ENCODE results near the gene RPL19.
"Not testable (repeated sequence)": the region's sequence is repeated elsewhere in the genome, so short reads cannot be mapped to it uniquely, and the experiment has no call there.

Gene RPL19

GRCh38 chr17:39200070-39200879 is at the start of gene RPL19:
Gene RPL19, plus strand, starts transcription at chr17:39200283. Its CDS starts 62 bp downstream, at chr17:39200345.
- DNase-seq (ENCODE audit: low spot score) (peak; percentile 87), FAIRE-seq (no peak)

DNA sequence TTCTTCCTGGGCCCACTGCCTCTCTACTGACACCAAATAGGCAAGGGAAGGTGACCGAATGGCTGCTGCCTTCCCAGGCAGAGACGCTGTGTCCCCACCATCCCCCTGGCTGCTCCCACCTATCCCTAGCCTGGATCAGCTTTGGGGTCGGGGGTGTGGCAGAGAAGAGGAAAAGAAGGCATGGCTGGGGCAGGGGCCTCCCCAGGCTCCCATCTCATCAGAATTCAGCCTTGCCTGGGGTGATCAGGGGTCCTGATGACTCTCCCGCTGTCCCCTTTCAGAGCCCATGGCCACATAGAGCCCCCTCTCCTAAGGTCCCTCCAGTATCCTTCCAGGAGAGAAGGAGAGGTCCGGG is 49.3 kb upstream of the RPL19 start:
- DNase-seq (ENCODE audit: low spot score) (no peak), FAIRE-seq (no peak)

DNA sequence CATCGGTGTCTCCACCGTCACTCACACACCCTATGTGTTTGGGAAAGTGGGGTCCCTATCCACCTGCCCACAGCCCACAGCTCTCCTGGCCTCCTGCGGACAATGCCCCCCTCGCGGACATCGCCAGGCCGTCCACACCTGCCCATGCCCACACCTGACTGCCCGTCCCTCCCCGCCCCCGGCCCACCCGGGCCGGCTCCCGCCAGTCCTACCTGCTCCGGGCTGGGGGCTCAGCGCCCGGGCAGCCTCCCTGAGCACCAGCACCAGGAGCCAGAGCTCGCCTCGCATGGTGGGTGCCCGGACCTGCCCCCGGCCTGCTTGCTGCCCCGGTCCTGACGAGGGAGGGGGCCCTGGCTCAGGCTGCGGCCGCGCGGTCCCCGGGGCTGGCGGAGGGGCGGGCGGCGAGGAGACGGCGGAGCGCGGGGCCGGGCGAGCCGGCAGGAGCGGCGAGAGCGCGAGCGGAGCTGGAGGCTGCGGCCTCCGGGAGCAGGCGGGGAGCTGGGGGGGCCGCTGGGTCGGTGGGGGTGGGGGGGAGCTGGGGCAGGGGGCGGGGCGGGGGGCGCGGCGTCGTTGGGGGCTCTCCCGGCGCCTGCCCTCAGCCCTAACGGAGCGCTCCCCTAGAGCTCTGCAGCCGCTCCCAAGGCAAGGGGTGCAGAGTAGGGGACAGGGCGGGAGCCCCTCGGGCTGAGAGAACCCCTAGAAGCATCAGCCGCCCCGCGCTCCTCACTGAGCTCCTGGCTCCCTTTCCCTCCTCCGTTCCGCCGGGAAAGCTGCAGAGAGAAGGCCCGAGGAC is 48.7 kb upstream of the RPL19 start, which contains the start of gene PLXDC1:
PLXDC1 (minus strand) TSS at position 488 of the 793 bp plus-strand sequence; CDS start at position 288, 200 bp downstream.
- DNase-seq (ENCODE audit: low spot score), result no peak
- no peak for FAIRE-seq

GRCh38 chr17:39151943-39152818 is 47.9 kb upstream of the RPL19 start:
- DNase-seq (ENCODE audit: low spot score) (peak; percentile 64), FAIRE-seq (no peak)

DNA sequence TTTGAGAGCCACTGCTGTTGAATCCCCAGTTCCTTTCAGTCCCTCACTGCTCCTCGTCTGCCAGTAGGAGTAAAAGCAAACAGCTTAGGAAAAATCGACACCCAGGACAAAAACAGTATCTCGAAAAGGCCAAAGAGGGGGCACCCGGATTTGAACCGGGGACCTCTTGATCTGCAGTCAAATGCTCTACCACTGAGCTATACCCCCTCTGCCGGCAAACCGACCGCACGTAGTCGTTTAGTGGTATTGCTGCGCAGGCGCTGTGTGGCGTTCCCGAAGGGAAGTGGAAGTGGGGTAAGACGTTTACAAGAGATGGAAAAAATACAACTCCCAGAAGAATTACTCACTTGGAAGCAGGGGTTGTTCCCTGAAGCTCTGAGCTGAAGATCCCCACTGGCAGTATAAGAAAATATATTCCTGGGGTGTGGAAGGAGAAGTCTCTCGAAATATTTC is 46.5 kb upstream of the RPL19 start:
- FAIRE-seq (no peak), DNase-seq (ENCODE audit: low spot score) (peak; percentile 76)

DNA sequence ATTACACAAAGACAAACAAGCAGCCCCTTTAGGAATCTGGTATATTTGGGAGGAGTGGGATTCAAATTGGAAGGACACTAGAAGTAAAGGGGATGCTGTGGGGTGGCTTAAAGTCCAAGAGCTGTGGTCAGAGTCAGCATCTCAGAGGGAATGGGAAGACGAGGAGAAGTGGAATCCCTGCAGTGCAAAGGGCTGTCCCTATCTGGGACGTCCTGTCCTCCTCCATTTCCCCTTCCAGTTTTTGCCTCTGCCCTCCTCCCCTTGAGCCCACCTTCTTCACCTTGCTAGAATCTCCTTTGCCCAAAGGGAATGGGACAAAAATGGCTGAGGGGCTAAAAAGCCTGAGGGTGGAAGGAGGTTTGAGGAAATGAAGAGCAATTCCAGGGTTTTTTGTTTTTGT is 44.4 kb upstream of the RPL19 start:
- DNase-seq (ENCODE audit: low spot score), result no peak
- FAIRE-seq, result no peak

DNA sequence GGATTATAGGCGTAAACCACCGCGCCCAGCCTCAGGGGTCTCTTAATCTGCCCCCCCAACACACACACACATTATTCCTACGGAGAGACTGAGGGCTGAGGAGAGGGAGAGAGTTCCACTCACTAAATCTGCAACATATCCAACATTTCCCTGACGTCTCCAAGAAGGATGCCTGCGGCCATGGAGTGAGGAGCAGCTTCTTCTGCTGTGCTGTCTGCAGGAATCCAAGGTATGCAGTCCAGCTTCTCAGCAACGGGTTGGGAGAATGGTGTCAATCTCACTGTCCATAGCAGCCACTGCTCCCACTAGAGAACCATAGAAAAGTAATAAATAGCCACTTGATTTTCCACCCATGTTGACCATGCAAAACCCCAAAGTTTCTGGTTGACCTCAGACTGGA is 43.6 kb upstream of the RPL19 start:
- FAIRE-seq (no peak), DNase-seq (ENCODE audit: low spot score) (no peak)

DNA sequence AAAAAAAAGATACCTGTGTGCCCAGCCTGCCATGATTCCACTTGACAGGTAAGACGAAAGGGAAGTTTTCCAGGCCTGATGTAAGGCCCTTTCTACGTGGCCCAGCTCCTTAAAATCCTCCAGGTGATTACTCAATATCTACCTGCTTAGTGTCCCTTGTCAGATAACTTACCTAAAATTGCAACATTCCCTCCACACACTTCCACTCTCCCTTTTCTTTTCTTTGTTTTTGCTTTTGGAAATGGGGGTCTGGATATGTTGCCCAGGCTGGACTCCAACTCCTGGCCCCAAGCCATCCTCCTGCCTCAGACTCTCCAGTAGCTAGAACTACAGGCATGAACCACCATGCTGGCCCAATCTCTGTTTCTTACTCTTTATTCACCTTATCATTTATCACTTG is 41.5 kb upstream of the RPL19 start:
- FAIRE-seq, result no peak
- DNase-seq (ENCODE audit: low spot score), result no peak

GRCh38 chr17:39161962-39162361 is 38.1 kb upstream of the RPL19 start:
- DNase-seq (ENCODE audit: low spot score), result no peak
- no peak for FAIRE-seq

GRCh38 chr17:39164675-39165143 is 35.4 kb upstream of the RPL19 start:
- peak; percentile 27 for FAIRE-seq

GRCh38 chr17:39165178-39165840 is 34.8 kb upstream of the RPL19 start:
- no peak for DNase-seq (ENCODE audit: low spot score)
- FAIRE-seq, result no peak

More at GRCh38 chr17:39164675-39165143, 35.4 kb upstream of the RPL19 start:
- peak; percentile 87 for DNase-seq (ENCODE audit: low spot score)

- FAIRE-seq, result no peak
- DNase-seq (ENCODE audit: low spot score), result no peak
Measured at GRCh38 chr17:39165841-39166349, 34.2 kb upstream of the RPL19 start, which contains the start of gene ARL5C. Gene ARL5C, minus strand, starts transcription at chr17:39166161. Its CDS starts 401 bp downstream, at chr17:39165760.

DNA sequence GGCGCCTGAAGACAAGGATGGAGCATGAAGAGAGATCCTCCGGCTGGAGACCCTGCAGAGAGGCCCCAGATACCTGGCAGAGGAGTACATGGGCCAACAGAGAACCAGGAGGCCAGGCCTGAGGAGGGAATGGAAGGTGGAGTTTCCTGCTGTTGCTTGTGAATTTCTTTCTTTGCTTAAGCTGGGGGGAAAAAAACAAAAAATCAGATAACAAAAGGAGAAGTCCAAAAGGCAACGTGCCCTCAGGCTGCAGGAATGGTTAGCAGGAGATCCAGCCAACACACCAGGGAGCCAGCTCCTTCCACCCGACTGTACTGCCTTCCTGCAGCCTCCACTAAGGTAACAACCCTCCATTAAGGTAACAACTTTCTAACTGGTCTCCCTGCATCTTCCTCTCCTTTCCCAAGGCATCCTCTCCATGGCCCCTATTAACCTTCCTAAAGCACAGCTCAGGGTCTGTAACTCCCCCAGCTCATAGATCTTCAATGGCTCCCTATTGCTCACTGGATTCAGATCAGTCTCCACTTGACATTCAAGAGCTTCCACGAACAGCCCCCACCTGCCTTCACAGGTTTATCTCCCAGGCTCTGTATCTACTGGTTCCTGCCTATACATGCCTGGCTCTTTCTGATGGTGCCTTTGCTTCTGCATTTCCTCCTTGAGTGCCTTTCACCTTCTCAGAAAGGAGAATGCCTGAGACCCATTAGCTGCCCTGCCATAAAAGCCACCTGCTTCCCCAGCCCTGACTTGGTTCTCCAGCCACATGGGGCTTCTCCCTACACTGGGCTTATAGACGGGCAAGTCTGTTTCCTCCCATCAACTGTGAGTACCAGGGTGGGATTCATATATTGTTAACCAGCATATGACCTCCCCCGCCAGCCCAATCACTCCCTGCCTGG is 33.4 kb upstream of the RPL19 start:
- FAIRE-seq, result no peak
- no peak for DNase-seq (ENCODE audit: low spot score)

DNA sequence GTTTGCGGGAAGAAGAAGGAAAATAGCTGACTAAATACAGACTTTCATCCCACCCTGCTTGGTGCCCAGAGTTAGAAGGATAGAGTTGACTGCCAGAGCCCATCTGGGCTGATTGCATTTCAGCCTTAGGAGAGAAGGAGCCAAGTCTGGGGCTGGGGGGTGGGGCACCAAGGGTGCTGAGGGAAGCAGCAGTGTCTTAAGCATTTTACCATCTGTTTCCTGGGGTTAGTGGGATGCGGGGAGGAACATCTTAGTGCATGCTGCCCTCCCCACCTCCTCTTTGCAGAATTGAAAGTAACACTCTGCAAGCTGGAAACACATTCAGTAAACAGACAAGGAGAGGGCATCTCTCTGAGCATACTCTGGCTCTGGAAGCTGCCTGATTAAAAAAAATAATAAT is 32.6 kb upstream of the RPL19 start:
- FAIRE-seq, result no peak

GRCh38 chr17:39168503-39168902 is 31.6 kb upstream of the RPL19 start:
- FAIRE-seq; DNase-seq (ENCODE audit: low spot score): not testable (repeated sequence)

More for the DNA sequence above, 32.6 kb upstream of the RPL19 start:
- DNase-seq (ENCODE audit: low spot score), result no peak

DNA sequence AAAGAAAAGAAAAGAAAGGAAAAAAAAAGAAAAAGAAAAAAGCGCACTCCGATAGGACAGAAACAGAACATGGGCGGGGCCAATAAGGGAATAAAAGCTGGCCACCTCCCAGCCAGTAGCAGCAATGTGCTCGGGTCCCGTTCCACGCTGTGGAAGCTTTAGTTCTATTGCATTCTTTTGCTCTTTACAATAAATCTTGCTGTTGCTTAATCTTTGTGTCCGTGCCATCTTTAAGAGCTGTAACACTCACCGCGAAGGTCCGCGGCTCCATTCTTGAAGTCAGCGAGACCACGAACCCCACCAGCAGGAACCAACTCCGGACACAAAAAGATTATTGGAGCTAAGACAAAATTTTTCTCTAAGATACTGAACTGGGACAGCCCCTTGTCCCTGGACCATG is 31.0 kb upstream of the RPL19 start:
- DNase-seq (ENCODE audit: low spot score) (no peak), FAIRE-seq (no peak)

DNA sequence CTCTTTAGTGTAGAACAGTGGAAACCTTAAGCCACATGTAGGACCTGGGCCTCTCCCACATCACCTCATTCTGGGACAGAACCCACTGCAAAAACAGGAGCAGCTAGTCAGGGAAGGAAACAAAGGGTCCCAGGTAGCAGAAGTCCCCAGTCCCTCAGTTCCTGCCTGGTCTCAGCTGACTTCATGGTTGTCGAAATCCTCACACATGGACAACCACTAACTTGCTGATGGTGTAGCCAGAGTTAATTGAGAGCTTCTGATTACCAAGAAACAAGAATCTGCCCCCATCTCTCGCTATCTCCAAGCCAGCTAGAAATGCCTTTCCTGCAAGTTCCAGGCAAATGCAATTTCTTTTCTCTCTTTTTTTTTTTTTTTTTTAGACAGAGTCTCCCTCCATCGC is 30.6 kb upstream of the RPL19 start:
- DNase-seq (ENCODE audit: low spot score), result no peak
- FAIRE-seq, result no peak

DNA sequence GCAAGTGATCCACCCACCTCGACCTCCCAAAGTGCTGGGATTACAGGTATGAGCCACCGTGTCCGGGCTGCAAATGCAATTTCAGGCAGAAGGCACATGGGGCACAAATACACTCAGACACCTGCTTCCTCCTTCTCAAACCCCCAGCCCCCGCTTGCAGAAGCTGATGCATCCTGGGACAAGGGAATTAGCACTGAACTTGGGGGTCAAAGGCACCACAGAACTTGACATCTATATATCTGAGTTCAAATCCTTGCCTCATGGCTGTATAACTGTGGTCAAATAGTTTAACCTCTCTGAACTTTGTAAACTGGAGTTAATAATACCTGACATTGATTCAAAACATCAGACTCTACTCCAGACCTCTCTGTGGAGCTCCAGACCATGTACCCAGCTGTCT is 30.0 kb upstream of the RPL19 start:
- FAIRE-seq, result no peak
- no peak for DNase-seq (ENCODE audit: low spot score)

DNA sequence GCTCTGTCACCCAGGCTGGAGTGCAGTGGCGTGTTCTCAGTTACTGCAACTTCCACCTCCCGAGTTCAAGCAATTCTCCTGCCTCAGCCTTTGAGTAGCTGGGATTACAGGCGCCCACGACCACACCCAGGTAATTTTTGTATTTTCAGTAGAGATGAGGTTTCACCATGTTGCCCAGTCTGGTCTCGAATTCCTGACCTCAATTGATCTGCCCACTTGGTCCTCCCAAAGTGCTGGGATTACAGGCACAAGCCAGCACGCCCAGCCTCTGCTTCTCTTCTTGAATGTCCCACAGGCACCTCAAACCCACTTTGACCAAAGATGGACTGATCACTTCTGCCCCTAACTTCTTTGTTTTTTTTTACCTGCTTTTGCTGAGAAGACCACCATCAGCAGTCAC is 29.5 kb upstream of the RPL19 start:
- no peak for FAIRE-seq

More for the DNA sequence above, 29.5 kb upstream of the RPL19 start:
- no peak for DNase-seq (ENCODE audit: low spot score)
